ENCODE results near the gene ABCB11. TPM values are rescaled to one million over a fixed set of nuclear protein-coding genes. Genes with fewer than 3 reads are reported as not detected.

Gene ABCB11
- total and polyA plus RNA-seq, 7 donors, result 0.01 to 0.12 (median 0.04) TPM; not detected in 2

DNA sequence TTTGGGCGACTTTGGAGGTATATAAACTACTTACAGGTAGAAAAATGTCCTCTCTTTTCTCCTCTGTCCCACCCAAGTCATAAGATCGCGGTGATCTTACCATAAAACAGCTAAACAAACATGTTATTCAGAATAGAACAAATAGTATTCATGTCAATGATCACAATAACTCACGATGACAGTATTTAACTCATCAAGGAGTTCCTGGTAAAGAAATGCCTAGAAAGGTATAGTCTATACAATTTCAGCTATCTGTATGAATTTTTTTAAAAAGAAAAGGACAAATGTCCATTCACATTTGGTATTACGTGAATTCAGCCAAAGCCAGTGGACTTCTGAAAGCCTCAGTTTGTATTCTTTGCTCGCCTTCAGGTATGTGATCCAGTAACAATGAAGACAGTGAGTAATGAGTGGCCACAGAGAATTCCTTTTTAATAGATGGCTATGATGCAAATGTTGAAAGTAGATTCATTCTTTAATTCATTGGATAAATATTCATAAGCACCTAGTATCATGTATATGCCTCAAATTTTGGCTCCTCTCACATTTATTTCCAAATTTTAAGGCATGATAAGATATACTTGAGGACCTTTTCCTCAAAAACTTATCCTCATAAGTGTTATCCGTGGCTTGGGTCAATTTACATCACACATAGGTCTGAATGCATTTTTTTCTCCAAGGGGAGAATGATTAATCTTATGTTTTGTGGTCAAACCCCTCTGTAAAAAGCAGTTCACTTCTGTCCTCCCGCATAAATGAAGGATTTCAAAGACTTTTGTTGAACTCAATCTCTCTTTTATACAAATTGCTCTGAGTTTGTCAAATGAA lies 20.3 kb downstream of the ABCB11 start:
- Histone ChIP-seq H3K4me3 (no peak overlapping the region), H3K9me3 (no peaks in the 10 kb centered on the region), H3K36me3 (ENCODE audit: insufficient read depth in 1 of 2, low read depth in 1 of 2) (no peaks in the 10 kb centered on the region), H3K27ac (no peak overlapping the region), H3K4me1 (no peaks in the 10 kb centered on the region), H3K27me3 (ENCODE audit: insufficient read depth in 3 of 3, low read length in 2 of 3) (no peaks in the 10 kb centered on the region)
- TF ChIP-seq, protein P1, sequence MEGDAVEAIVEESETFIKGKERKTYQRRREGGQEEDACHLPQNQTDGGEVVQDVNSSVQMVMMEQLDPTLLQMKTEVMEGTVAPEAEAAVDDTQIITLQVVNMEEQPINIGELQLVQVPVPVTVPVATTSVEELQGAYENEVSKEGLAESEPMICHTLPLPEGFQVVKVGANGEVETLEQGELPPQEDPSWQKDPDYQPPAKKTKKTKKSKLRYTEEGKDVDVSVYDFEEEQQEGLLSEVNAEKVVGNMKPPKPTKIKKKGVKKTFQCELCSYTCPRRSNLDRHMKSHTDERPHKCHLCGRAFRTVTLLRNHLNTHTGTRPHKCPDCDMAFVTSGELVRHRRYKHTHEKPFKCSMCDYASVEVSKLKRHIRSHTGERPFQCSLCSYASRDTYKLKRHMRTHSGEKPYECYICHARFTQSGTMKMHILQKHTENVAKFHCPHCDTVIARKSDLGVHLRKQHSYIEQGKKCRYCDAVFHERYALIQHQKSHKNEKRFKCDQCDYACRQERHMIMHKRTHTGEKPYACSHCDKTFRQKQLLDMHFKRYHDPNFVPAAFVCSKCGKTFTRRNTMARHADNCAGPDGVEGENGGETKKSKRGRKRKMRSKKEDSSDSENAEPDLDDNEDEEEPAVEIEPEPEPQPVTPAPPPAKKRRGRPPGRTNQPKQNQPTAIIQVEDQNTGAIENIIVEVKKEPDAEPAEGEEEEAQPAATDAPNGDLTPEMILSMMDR (IDR thresholded peaks at IDR 0.05), result no peak
- DNase-seq, result no peak
- ATAC-seq, result no peak
- WGBS, 3 donors, result 77 to 86% (median 83%) methylated on average over 8 of the region's 8 CpGs
- intact Hi-C loops (cut with DNase I), result no loop called here

DNA sequence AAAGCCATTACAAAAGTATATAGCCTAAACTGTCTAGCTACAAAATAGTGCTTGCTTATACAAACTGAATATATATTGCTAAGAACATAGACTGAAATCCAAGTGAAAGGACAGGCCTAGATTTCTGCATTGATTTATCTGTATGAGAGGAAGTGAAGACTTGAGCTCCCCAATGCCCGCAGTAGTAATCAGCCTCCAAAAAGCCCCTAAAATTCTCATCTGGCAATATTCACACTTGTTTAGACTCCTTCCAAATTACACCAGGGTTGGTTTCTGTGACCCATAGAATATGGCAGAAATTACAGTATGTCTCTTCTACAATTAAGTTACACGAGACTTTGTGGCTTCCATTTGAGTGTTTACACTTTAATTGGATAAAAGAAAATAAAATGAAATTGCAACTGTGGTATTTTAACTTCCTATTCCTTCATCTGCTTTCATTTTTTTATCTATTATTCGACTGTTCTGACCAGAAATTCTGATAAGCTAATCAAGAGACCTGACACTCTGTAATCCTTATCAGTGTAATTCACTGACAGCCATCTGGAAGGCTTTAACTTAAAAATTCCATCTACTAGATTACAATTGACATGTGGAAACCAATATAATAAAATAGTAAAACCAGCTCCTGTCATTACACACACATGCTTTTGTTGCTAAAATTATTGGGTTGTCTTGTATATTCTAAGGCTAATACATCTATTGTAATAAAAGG lies 21.1 kb downstream of the ABCB11 start:
- ATAC-seq, result no peak
- WGBS, 3 donors, result 66 to 82% (median 78%) methylated on average over 3 of the region's 3 CpGs
- Histone ChIP-seq H3K27me3 (ENCODE audit: insufficient read depth in 3 of 3, low read length in 2 of 3) (no peaks in the 10 kb centered on the region), H3K4me1 (no peaks in the 10 kb centered on the region), H3K4me3 (no peak overlapping the region), H3K27ac (no peak overlapping the region), H3K9me3 (no peaks in the 10 kb centered on the region), H3K36me3 (ENCODE audit: insufficient read depth in 1 of 2, low read depth in 1 of 2) (no peaks in the 10 kb centered on the region)
- TF ChIP-seq, protein P1 (IDR thresholded peaks at IDR 0.05), result no peak
- no peak for DNase-seq
- intact Hi-C loops (cut with DNase I), result no loop called here

DNA sequence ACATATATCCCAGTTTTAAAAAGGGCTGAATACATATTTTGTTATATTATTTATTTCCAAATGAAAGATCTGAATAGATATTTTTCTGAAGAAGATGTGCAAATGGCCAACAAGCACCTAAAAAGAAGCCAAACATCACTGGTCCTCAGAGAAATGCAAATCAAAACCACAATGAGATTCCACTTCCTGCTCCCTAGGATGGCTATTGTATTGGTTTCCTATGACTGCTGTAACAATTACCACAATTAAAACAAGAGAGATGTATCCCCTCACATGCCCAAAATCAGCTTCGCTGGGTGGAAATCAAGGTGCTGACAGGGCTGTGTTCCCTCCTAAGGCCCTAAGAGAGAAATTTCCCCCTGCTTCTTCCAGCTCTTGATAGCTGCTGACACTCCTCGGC lies 23.2 kb downstream of the ABCB11 start:
- H3K27ac ChIP-seq, result no peak overlapping the region
- TF ChIP-seq, protein P1 (IDR thresholded peaks at IDR 0.05), result no peak
- no peak overlapping the region for H3K4me3 ChIP-seq
- DNase-seq (no peak), ATAC-seq (no peak)
- 71 to 89% (median 72%) methylated on average over 2 of the region's 2 CpGs for WGBS, 3 donors
- no peaks in the 10 kb centered on the region for H3K4me1 ChIP-seq
- no peaks in the 10 kb centered on the region for H3K27me3 ChIP-seq (ENCODE audit: insufficient read depth in 3 of 3, low read length in 2 of 3)
- H3K36me3 ChIP-seq (ENCODE audit: insufficient read depth in 1 of 2, low read depth in 1 of 2), result no peaks in the 10 kb centered on the region
- intact Hi-C loops (cut with DNase I), result no loop called here
- no peaks in the 10 kb centered on the region for H3K9me3 ChIP-seq

DNA sequence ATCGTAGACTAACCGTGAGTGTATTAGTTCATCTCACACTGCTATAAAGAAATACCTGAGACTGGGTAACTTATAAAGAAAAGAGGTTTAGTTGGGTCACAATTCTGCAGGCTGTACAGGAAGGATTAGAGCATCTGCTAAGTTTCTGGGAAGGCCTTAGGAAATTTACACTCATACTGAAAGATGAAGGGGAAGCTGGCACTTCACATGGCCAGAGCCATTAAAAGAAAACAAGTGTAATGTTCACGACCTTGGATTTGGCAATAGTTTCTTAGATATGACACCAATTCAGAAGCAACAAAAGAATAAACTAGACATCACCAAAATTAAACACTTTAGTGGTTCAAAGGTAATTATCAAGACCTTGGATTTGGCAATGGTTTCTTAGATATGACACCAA lies 23.8 kb downstream of the ABCB11 start:
- Histone ChIP-seq H3K4me3 (no peak overlapping the region), H3K9me3 (no peaks in the 10 kb centered on the region), H3K27me3 (ENCODE audit: insufficient read depth in 3 of 3, low read length in 2 of 3) (no peaks in the 10 kb centered on the region), H3K4me1 (no peaks in the 10 kb centered on the region), H3K36me3 (ENCODE audit: insufficient read depth in 1 of 2, low read depth in 1 of 2) (no peaks in the 10 kb centered on the region), H3K27ac (no peak overlapping the region)
- DNase-seq (no peak), ATAC-seq (no peak)
- WGBS, 3 donors, result 73 to 77% (median 76%) methylated on average over 3 of the region's 3 CpGs
- TF ChIP-seq, protein P1 (IDR thresholded peaks at IDR 0.05), result no peak
- intact Hi-C loops (cut with DNase I), result no loop called here
